SK-N-SH treated with all-trans-retinoic acid at 6 μM for 48 hours (cell line): Measurements from ENCODE around the gene ARHGEF6.

Source experiments
- ATAC-seq: fragments of 200-7000 bp; cut with Tn5 transposase; 3 replicates; pipeline ENCODE4 v1.9.1; 2020; ENCODE audit warnings: mild to moderate bottlenecking, moderate library complexity
- ARNTL ChIP-seq: fragments of 450-650 bp; formaldehyde crosslinking; IDR thresholded peaks from 2 replicates; pipeline ENCODE4 v1.5.0; 2020; ENCODE audit warnings: low read depth, mild to moderate bottlenecking, moderate library complexity, borderline replicate concordance
- BACH2 ChIP-seq: fragments of 250-450 bp; sonication (Bioruptor Pico); IDR thresholded peaks from 2 replicates; pipeline ENCODE4 v1.9.0; 2021; ENCODE audit warnings: mild to moderate bottlenecking, borderline replicate concordance
- CREB5 ChIP-seq: fragments of 250-450 bp; sonication (Bioruptor Pico); IDR thresholded peaks from 2 replicates; pipeline ENCODE4 v1.5.1; 2020; ENCODE audit warnings: low read depth, mild to moderate bottlenecking, moderate library complexity
- CSDC2 ChIP-seq: fragments of 250-450 bp; sonication (Bioruptor Pico); IDR thresholded peaks from 2 replicates; pipeline ENCODE4 v1.5.0; 2020; ENCODE audit warnings: mild to moderate bottlenecking, moderate library complexity
- CSRNP3 ChIP-seq: fragments of 250-450 bp; sonication (Bioruptor Pico); IDR thresholded peaks from 2 replicates; pipeline ENCODE4 v1.5.1; 2021; ENCODE audit warnings: mild to moderate bottlenecking, moderate library complexity
- ESRRG ChIP-seq: fragments of 250-450 bp; sonication (Bioruptor Pico); IDR thresholded peaks from 2 replicates; pipeline ENCODE4 v1.6.1; 2021; ENCODE audit warnings: mild to moderate bottlenecking
- ISL1 ChIP-seq: fragments of 250-450 bp; sonication (Bioruptor Pico); IDR thresholded peaks from 2 replicates; pipeline ENCODE4 v2.1.2; 2022; ENCODE audit warnings: mild to moderate bottlenecking, moderate library complexity
- OSR1 ChIP-seq: fragments of 250-450 bp; sonication (Bioruptor Pico); IDR thresholded peaks from 2 replicates; pipeline ENCODE4 v1.8.0; 2022; ENCODE audit warnings: moderate library complexity, mild to moderate bottlenecking, inconsistent platforms
- PATZ1 ChIP-seq: fragments of 250-450 bp; sonication (Bioruptor Pico); IDR thresholded peaks from 2 replicates; pipeline ENCODE4 v1.8.0; 2020; ENCODE audit warnings: mild to moderate bottlenecking, moderate library complexity, borderline replicate concordance
- POU6F1 ChIP-seq: fragments of 250-450 bp; sonication (Bioruptor Pico); IDR thresholded peaks from 2 replicates; pipeline ENCODE4 v1.8.0; 2021; ENCODE audit warnings: low read depth, mild to moderate bottlenecking, moderate library complexity, borderline replicate concordance
- PPARA ChIP-seq: fragments of 250-450 bp; sonication (Bioruptor Pico); IDR thresholded peaks from 2 replicates; pipeline ENCODE4 v1.5.0; 2020; ENCODE audit warnings: mild to moderate bottlenecking, borderline replicate concordance
- SNAI2 ChIP-seq: fragments of 250-450 bp; sonication (Bioruptor Pico); IDR thresholded peaks from 2 replicates; pipeline ENCODE4 v1.5.0; 2020; ENCODE audit warnings: mild to moderate bottlenecking, moderate library complexity
- TOX ChIP-seq: fragments of 250-450 bp; sonication (Bioruptor Pico); IDR thresholded peaks from 2 replicates; pipeline ENCODE4 v1.8.0; 2021; ENCODE audit warnings: mild to moderate bottlenecking, moderate library complexity, borderline replicate concordance
- TSHZ2 ChIP-seq: fragments of 250-450 bp; sonication (Bioruptor Pico); IDR thresholded peaks from 2 replicates; pipeline ENCODE4 v1.5.0; 2020; ENCODE audit warnings: mild to moderate bottlenecking, moderate library complexity
- ZFP3 ChIP-seq: fragments of 250-450 bp; sonication (Bioruptor Pico); IDR thresholded peaks from 2 replicates; pipeline ENCODE4 v1.5.0; 2020; ENCODE audit warnings: mild to moderate bottlenecking, moderate library complexity
- ZFP30 ChIP-seq: fragments of 450-650 bp; formaldehyde crosslinking; IDR thresholded peaks from 2 replicates; pipeline ENCODE4 v1.5.0; 2022; ENCODE audit warnings: mild to moderate bottlenecking, moderate library complexity
- ZNF565 ChIP-seq: fragments of 450-650 bp; formaldehyde crosslinking; conservative IDR thresholded peaks from 2 replicates; pipeline ENCODE4 v1.5.0; 2020; ENCODE audit warnings: low read depth, mild to moderate bottlenecking, moderate library complexity
- ZNF70 ChIP-seq: fragments of 450-650 bp; formaldehyde crosslinking; IDR thresholded peaks from 2 replicates; pipeline ENCODE4 v1.5.0; 2020; ENCODE audit warnings: mild to moderate bottlenecking, moderate library complexity
- ZNF8 ChIP-seq: fragments of 450-650 bp; formaldehyde crosslinking; IDR thresholded peaks from 2 replicates; pipeline ENCODE4 v1.5.0; 2020; ENCODE audit warnings: mild to moderate bottlenecking, moderate library complexity

Gene ARHGEF6

GRCh38 chrX:136679531-136679930 lies 101.2 kb downstream of the ARHGEF6 start:
- no peak for TF ChIP-seq CSDC2
- TF ChIP-seq PPARA (CRISPR knock-in tag) = no peak
- no peak for TF ChIP-seq ZNF565 (CRISPR knock-in tag)
- TF ChIP-seq ESRRG (CRISPR knock-in tag) = no peak
- no peak for ATAC-seq

GRCh38 chrX:136674270-136674985 lies 106.3 kb downstream of the ARHGEF6 start:
- TF ChIP-seq OSR1 (CRISPR knock-in tag) = no peak
- TF ChIP-seq ISL1 (CRISPR knock-in tag) = no peak
- TF ChIP-seq CREB5 (CRISPR knock-in tag) = no peak
- no peak for TF ChIP-seq POU6F1
- no peak for TF ChIP-seq SNAI2 (CRISPR knock-in tag)
- TF ChIP-seq CSRNP3 (CRISPR knock-in tag) = no peak
- no peak for TF ChIP-seq PATZ1 (CRISPR knock-in tag)
- no peak for TF ChIP-seq ARNTL (CRISPR knock-in tag)
- no peak for TF ChIP-seq ZNF70 (CRISPR knock-in tag)
- no peak for TF ChIP-seq PPARA (CRISPR knock-in tag)
- TF ChIP-seq ZNF8 (CRISPR knock-in tag) = no peak
- TF ChIP-seq BACH2 = no peak
- no peak for TF ChIP-seq ZFP30 (CRISPR knock-in tag)
- TF ChIP-seq CSDC2 = no peak
- no peak for TF ChIP-seq TOX
- ATAC-seq = no peak

GRCh38 chrX:136671006-136671610 lies 109.6 kb downstream of the ARHGEF6 start:
- no peak for ATAC-seq
- TF ChIP-seq ZNF565 (CRISPR knock-in tag) = no peak
- TF ChIP-seq OSR1 (CRISPR knock-in tag) = no peak
- TF ChIP-seq PPARA (CRISPR knock-in tag) = no peak
- no peak for TF ChIP-seq TSHZ2 (CRISPR knock-in tag)
- TF ChIP-seq ZNF8 (CRISPR knock-in tag) = no peak
- no peak for TF ChIP-seq SNAI2 (CRISPR knock-in tag)
- no peak for TF ChIP-seq POU6F1
- no peak for TF ChIP-seq ARNTL (CRISPR knock-in tag)
- TF ChIP-seq ESRRG (CRISPR knock-in tag) = no peak
- no peak for TF ChIP-seq PATZ1 (CRISPR knock-in tag)
- TF ChIP-seq BACH2 = no peak
- TF ChIP-seq ZNF70 (CRISPR knock-in tag) = no peak
- TF ChIP-seq CREB5 (CRISPR knock-in tag) = no peak
- no peak for TF ChIP-seq ZFP3 (CRISPR knock-in tag)
- TF ChIP-seq ZFP30 (CRISPR knock-in tag) = no peak
